ENCODE results near the gene KCNQ5.

The KCNQ5 gene

DNA sequence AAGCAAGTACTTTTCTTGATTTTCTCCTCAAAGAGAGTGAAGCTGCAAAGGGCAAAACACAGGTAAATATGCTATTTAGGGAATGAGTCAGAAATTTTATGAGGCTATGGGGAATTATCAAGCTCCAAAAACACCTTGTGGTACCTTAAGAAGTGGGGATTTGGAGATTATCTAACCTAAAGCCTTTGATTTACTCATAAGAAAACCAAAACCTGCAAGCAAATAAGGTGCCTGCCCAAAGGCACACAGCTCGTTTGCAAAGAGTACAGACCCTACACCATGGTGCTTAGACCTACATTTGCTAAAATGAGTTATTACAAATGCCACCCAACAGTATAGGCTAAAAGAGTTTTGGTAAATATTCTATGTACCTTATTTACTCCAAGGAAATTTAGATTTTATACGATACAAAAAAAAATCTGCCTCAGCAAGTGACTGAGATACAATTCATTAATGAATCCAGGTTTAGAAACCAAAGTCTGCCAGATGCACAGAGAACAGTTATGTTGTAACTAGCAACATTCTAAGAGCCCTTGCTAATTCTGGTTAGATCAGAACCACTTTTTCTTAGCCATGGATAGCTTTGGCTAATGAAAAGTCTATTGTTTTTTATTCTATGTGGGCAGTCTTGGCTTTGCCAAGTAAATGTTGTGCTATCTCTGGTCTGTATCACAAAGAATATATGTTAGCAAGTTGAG lies 501.9 kb downstream of the KCNQ5 start:
- no peak for DNase-seq (ENCODE audit: low read depth)

DNA sequence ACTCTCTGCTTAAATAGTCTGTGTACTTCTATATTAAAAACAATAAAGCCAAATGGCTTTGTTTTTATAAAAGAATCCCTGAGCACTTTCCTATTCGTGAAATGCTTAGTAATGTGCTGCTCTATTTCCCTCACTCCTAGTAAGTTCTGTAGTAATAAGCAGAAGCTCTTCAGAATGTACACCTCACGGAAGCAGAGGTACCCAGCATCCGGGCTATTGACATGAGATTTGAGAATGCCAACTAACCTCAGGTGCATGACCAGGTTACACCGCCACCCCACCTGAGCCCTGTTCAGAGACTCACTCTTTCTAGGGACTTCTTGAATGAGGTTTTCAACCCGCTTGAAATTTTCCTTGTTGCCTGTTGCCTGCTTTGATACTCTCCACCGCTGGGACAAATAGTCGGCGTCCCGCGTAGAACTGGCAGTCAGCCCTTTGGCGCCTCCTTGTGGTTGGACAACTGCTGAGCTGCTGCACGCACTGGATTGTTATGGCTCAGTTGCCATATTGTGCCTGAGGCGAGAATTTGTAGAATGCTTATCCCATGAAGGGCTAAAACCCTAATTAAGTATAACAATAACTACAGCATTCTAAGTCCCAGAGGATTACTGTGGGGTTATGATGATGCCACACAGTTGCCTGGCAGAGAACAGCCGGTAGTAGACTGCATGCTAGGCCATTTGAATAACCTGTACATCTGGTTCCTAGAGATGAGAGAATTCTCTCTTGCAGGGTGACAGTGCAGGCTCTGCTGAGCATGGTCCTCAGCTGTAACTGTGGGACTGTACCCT lies 508.0 kb downstream of the KCNQ5 start:
- DNase-seq (ENCODE audit: low read depth) = peak; percentile 64

DNA sequence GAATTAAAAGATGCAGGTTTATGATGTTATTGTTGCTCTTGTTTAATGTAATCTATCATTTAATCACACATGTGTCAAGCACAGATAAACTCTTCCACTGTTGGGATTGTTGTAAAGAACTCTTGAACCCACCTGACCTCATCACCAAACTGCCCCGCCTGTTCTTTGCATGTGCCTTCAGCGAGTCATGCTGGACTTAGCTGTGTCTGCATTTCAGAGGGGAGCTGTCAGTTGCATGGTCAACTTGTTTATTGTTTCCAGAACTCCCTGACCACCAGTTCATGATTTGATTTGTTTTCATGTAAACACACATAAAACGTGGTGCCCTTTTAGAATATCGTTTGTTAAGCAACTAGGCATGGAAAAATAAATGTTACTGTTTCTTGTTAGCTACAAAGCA lies 509.8 kb downstream of the KCNQ5 start:
- DNase-seq (ENCODE audit: low read depth) = no peak

DNA sequence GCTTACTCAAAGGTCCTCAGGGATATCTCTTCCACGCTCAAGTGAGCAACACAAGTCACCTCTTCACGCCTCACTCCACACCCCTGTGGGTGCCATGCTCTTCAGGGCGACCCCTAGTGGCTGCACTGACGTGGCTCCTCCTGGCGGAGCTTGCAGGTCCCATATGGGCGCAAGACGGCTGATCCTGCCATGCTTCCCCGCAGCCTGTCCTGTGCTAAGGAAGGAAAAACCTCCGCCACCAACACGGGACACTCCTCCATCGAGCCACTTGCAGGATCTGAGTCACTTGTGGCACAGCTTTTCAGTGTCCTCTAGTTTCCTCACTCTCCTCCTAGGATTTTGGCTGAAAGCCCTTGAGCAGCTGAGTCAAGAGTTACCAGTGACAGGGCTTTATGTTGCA lies 512.7 kb downstream of the KCNQ5 start:
- DNase-seq (ENCODE audit: low read depth) = no peak

DNA sequence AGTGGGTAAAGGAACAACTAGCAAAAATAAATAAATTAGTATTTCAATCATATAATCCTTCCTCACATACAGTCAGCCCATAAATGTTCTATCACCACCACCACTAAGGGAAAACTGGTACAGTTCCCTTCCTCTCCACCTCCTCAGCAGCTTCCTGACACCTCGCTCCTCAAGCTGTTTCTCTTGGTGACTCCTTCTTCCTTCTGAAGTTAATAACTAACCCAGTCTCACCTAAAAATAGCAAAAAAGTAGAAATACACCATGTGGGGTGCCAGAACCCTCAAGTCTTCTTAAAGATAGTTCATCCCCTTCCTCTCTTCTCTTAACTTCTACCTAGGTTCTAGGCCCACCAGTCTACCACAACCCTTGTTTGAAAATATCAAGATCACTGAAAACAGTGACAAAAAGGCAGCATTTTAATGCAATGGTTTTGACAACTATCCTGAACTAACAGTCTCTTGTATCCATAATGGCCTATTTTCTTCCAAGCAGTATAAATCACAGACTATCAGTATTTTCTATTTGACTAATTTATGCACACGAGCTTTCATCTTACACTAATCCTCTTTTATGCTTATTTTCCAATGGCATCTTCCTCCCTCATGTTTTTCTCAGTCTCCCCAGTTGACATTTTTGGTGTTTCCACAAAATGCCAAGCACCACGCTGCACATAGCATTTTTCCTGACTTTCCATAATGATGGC lies 518.0 kb downstream of the KCNQ5 start:
- DNase-seq (ENCODE audit: low read depth) = no peak

DNA sequence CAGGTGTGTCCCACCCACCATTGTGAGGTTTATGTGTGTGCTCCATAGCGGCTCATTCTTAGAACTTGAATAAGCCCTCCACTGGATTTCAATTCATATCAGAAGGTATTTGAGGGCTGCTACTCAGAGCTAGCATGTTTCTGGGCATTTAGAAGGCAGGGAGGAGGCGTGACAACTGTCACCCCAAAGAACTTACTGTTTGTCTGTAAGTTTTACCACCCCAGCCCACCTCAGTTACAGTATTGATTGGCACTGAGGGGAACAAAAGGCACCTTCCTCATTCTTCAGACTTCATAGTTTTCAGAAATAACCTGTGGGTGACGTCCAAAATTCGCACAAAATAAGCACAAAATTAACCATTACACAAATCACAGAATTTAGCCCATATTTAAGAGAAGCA lies 521.7 kb downstream of the KCNQ5 start:
- DNase-seq (ENCODE audit: low read depth) = no peak

DNA sequence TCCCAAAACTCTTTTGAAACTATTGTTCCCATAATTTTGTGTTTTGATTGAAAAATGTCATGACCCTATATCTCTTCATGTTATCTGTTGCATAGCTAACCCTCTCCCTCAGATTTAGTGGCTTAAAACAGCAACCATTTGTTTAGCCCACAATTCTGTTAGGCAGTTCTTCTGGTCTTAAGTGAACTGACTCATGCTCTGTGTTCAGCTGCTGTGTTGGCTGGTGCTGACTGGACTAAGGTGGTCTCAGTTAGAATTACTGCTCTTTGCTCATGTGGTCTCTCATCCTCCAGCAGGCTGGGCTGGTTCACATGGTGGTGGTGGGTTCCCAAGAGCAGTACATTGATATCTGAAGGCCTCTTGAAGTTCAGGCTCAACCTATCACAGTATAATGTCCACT lies 522.7 kb downstream of the KCNQ5 start:
- no peak for DNase-seq (ENCODE audit: low read depth)

DNA sequence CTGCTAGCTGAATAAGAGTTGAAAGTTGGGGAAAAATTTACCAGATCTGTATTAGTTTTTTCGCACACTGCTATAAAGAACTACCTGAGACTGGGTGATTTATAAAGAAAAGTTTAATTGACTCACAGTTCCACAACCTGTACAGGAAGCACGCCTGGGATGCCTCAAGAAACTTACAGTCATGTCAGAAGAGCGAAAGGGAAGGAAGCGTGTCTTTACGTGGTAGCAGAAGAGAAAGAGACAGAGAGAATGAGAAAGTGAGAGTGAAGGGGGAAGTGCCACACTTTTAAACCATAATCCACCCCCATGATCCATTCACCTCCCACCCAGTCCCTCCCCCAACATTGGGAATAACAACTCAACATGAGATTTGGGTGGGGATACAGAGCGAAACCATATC lies 523.8 kb downstream of the KCNQ5 start:
- DNase-seq (ENCODE audit: low read depth) = no peak

DNA sequence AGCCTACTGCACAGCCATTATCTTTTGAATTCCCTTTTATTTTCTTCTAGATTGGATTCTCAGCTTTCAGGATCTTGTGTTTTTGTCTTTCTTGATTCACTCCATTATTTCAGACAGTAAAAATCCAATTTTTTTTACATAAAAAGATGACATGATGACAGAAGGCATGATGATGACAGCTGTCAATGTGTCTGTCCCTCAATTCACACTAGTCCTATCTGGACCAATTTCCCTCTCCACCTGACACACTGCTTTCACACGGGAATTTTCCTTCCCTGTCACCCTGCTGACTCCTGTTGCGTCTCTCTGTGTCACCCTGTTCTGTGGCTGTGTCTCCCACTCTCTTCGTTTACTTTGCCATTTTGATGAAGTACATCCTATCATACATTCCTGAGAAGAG lies 529.9 kb downstream of the KCNQ5 start:
- DNase-seq (ENCODE audit: low read depth) = no peak

DNA sequence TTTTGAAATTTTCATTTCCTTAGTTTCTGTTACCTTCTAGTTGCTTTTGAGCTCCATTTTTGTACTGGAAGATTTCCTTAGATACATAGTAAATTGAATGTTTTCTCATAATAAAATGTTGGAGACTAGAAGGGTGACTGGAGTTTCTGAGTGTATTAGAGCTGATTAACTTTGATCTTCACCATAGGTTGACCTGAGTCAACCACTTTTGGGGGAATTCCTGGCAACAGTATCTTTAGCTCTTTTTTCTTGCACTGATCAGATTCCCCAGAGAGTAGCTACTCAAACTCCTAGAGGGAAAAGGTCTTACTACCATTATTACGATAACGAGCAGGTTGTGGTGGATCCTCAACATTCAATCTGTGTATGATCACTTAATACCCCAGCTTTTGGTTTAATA lies 530.7 kb downstream of the KCNQ5 start:
- DNase-seq (ENCODE audit: low read depth) = no peak

DNA sequence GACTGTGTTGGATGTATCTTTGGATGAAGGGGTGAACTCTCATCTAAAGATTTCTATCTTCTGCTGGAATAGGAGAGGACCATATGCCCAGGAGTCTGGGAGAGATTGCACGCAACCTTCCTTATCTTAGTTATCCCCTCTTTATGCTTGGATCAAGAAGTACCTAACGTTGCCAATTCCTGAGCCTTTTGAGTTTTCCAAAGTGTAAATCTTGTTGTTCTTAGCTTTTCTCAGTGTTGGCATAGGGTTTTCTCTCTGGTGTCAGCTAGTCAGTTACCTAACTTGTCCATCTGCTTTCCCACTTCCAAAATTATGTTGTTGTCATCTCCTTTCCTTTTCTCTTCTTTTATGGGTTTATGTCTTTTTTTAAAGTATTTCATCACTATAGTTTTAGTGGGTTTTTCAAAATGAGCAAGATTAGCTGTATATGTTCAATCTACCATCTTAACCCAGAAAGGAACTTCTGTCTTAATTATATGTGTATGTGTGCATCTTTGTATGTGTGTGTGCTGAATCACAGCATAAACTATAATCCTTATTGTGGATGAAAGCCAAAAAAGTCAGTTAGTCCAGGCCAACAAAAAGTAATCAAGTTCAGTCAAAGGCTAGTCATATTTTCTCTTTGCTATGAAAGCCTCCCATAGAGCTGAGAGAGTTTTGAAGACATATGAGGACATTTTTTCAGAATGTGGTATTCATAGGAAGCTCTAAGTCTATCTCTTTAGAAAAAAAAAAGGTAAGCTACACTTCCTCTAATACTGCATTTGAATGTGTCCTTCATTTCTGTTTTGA lies 531.3 kb downstream of the KCNQ5 start:
- no peak for DNase-seq (ENCODE audit: low read depth)

DNA sequence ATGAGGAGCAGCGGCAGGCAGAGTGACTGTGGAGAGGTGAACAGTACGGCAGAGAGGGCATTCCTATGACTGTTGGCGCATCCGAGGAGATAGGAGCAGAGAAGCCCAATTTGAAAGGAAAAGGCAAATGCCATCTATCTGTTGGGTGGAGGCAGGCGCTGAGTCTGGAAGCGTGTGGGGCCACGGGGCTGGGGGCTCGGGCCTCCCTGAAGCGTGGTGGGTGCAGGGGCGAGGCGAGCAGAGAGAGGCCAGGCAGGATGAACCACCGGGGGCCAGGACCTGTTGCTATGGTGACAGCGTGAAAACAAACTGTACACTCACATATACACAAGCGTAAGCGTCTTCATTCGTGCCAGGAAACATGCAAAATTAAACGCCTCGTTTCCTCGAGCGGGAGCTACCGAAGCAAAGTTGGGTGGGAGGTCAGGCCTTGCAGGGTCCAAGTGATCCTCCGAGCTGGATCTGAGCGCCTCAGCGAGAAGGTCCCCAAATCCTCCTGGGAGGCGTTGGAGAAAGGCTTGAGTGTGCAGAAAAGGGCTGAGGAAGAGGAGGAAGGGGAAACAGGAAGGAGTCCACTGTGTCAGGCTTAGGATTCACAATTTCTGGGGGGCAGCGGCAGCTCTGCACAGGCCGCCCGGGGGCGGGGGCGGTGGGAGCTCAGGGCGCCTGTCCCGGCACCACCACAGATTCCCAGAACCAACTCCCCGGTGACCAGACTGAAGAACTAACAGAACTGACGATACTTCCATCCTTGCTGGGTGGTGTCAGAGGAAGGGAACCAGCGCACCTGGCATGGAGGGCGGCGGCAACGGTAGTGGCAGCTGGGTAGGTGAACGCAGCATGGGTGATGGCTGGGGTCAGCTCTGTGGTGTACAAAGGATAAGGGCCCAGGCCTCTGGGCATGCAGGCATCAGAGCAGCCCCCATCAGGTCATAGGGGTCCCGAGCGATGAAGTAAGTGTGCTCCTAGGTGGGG lies 535.2 kb downstream of the KCNQ5 start:
- DNase-seq (ENCODE audit: low read depth) = no peak

DNA sequence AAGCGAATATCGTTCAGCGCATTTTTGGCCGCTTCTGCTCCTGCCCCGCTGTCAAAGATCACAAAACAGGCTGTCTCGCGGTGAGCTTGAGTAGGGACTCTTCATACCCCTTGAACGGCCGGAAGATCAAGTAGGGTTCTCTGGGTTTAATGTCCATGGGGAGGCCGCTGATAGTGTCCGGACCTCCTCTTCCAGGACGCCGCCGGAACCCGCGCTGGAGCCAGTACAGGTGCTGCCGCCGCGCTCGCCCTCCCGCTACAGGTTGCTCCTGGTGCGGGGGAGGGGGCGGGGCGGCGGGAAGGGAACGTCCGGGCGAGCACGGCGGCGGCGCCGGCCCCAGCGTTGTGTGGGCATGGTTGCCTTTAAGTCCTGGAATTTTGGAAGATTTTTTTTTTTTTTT lies 536.0 kb downstream of the KCNQ5 start:
- no peak for DNase-seq (ENCODE audit: low read depth)

DNA sequence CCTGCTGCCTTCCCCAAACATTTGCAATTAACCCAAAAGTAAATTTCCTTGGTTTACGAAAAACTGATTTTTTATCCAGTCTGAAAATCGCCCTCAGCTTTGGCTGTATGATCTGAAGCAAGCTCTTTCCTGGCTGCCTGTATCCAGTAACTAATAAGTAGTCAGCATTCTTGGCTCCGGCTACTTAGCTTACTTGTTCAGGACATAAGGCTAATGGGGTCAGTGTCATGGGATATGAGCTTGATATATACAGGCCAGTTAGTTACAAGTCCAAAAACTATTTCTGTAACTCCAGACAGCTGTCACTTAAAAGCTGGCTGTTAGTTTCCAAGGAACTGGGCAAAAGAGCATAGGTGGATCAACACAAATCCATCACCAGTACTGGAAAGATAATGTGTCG lies 547.2 kb downstream of the KCNQ5 start:
- DNase-seq (ENCODE audit: low read depth) = no peak

DNA sequence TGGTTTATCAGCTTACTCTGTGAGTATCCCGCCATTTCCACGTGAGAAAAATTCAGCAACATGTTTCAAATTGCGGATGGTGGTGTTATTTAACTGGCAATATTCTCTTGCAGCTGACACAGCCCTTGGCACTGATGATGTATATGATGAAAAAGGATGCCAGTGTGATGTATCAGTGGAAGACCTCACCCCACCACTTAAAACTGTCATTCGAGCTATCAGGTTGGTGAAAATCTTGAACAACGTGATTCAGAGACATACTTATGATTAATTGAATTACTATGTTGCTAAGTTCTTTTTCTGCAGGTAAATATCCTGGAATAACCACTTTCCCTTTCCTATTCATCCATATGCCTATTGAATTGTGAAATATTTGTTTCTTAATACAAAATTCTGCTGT lies 547.8 kb downstream of the KCNQ5 start:
- no peak for DNase-seq (ENCODE audit: low read depth)

DNA sequence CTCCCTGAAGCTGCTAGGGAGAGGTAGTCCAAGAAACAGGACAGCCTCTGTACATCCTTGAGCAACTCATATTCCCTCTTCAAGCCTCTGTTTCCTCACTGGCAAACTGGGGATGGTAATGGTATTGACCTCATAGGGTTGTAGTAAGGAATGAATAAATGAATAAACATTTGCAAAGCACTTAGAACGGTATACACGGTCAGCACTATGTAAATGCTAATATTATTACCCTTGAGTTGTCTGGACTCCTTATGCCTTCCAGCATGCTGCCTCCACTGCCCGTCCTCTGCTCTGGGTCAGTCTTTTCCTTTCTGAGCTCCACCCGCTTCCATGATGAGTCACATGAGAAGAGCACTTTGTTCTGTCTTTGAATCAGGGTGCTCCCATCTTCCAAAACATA lies 552.8 kb downstream of the KCNQ5 start:
- DNase-seq (ENCODE audit: low read depth) = no peak

DNA sequence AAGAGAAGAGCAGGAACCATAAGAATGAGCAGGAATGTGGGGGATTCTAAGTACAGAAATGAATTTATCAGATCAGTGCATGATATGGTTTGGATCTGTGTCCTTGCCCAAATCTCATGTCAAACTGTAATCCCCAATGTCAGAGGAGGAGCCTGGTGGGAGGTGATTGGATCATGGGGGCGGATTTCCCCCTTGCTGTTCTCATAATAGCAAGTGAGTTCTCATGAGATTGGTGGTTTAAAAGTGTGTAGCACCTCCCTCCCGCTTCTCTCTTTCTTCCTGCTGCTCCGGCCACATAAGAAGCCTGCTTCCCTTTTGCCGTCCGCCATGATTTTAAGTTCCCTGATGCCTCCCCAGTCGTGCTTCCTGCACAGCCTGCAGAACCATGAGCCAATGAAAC lies 554.2 kb downstream of the KCNQ5 start:
- DNase-seq (ENCODE audit: low read depth) = no peak

DNA sequence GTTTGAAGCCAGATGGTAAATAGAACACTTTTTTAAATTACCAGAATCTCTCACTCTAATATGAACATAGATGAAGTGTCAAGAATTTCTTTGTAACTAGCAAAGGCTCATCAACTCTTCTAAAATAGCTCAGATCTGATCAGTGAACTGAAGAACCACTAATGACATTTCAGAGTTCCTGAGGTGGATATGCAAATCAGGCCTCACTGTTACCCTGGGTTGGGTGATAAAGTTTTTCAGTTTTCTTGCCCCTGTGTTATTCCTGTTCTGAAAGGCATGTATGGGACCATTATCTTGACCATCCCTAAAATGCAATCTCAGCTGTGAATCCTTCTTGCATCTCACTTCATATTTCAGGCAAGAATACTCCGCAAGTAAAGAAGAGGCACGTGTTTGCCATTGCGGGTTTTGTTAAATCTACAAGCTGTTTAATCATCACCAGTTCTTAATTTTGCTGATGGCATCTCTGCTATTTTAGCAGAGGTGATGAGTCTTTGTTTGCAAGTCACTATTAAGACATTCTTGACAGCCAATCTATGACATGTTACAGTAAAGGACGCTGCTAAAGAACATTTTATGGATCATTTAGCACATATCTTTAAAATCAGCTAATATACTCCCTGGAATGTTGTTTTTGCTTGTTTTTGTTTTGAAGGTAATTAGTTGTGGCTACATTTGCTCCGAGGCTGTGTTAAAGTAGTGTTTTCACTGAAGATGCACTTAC lies 555.5 kb downstream of the KCNQ5 start:
- no peak for DNase-seq (ENCODE audit: low read depth)

DNA sequence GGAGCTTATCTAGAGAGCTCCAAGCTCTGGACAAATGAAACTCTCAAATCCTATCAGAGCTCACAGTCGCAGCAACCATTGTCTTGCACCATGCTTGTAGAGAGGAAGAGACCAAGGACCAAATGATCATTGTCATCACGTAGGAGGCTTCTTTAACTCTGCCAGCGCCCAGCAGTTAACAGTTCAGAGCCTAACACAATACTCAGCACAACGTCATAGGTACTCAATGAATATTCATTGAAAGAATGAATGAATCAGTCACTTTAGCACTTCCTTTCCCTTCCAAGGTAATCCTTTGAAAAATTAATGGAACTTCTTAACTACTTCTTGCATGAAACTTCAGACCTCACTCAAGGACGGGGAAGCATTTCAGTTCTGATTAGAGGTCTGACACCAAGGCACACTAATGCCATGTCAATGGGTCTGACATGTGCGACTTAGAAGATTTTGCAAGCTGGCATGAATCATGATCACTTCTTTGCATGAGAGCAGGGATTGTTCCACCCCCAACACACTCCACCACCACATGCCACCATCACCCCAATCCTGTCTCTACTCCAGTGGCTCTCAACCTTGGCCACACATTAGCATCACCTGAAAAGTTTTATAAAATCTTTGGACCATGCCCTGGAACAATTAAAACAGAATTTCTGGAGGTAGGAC lies 558.3 kb downstream of the KCNQ5 start:
- no peak for DNase-seq (ENCODE audit: low read depth)
